A549 (cell line): ENCODE results near the gene CIROP. TPM values are rescaled to one million over a fixed set of nuclear protein-coding genes. Genes with fewer than 3 reads are reported as not detected.

Experiments used
- ATAC-seq, 2 experiments: fragments of 200-7000 bp in 1 of 2; fragments of >200 bp in 1 of 2; cut with Nextera tagmentation in 1 of 2; cut with Tn5 transposase in 1 of 2; 3 replicates each; pipeline versions ENCODE4 v1.8.0 to v1.9.1; 2018 to 2020; ENCODE audit warnings: mild to moderate bottlenecking in 1 of 2, moderate library complexity in 1 of 2
- CTCF ChIA-PET: fragments of 300-600 bp; sonication (Branson Sonifier 250); formaldehyde crosslinking; extraction: SDS; loops from one replicate; lab custom pipeline; 2021; ENCODE audit warnings: antibody characterized with exemption, inconsistent platforms; lab: Yijun Ruan, JAX
- POLR2A ChIA-PET: fragments of 350-600 bp; formaldehyde crosslinking; extraction: SDS; loops from one replicate; lab custom pipeline; 2021; ENCODE audit warnings: antibody characterized with exemption, inconsistent platforms; lab: Yijun Ruan, JAX
- DNase-seq, 2 experiments: peaks; one replicate each; pipeline versions ENCODE4 v3.0.0 to v3.0.0-alpha.2; 2011 to 2016; ENCODE audit warnings: low read depth in 1 of 2, low spot score in 1 of 2
- FAIRE-seq: peaks from 2 replicates; lab custom pipeline; 2011; peaks lifted over from hg19 to GRCh38; lab: Jason Lieb, UNC
- H3K27ac ChIP-seq, 2 experiments: fragments of >200 bp; sonication (Bioruptor Twin); formaldehyde crosslinking; 3 replicates each; pipeline ENCODE4 v1.5.1; 2016 to 2017
- H3K4me1 ChIP-seq: fragments of >200 bp; sonication (Bioruptor Twin); formaldehyde crosslinking; 3 replicates; pipeline ENCODE4 v1.6.1; 2016
- H3K4me2 ChIP-seq: fragments of >200 bp; sonication (Bioruptor Twin); formaldehyde crosslinking; 3 replicates; pipeline ENCODE4 v1.6.1; 2016
- H3K4me3 ChIP-seq: fragments of >200 bp; sonication (Bioruptor Twin); formaldehyde crosslinking; 3 replicates; pipeline ENCODE4 v1.5.1; 2016
- H3K9me3 ChIP-seq: fragments of >200 bp; sonication (Bioruptor Twin); formaldehyde crosslinking; 3 replicates; pipeline ENCODE4 v1.6.1; 2016
- ATOH8 ChIP-seq: fragments of 250-450 bp; sonication (Bioruptor Pico); IDR thresholded peaks from 2 replicates; pipeline ENCODE4 v1.5.0; 2020; ENCODE audit warnings: low read depth, mild to moderate bottlenecking, moderate library complexity
- BHLHE40 ChIP-seq: IDR thresholded peaks from 2 replicates; pipeline ENCODE4 v1.6.1; 2012; ENCODE audit warnings: low read depth, low read length, inconsistent platforms
- CBX2 ChIP-seq: fragments of 200-600 bp; sonication (generic); IDR thresholded peaks from 2 replicates; pipeline ENCODE4 v1.6.1; 2016; ENCODE audit warnings: low read depth, mild to moderate bottlenecking, borderline replicate concordance
- CBX8 ChIP-seq: fragments of 200-600 bp; sonication (generic); IDR thresholded peaks from 2 replicates; pipeline ENCODE4 v1.6.1; 2016
- CEBPB ChIP-seq, 2 experiments: fragments of >200 bp in 1 of 2; sonication (Bioruptor Twin) in 1 of 2; formaldehyde crosslinking in 1 of 2; IDR thresholded peaks; 2 replicates each; pipeline ENCODE4 v1.6.1; 2012 to 2016
- CHD4 ChIP-seq: fragments of 200-600 bp; sonication (generic); IDR thresholded peaks from 2 replicates; pipeline ENCODE4 v1.6.1; 2016; ENCODE audit warnings: antibody characterized with exemption, mild to moderate bottlenecking, borderline replicate concordance
- EP300 ChIP-seq, 2 experiments: fragments of >200 bp; sonication (Bioruptor Twin); formaldehyde crosslinking; IDR thresholded peaks; 2 replicates in 1 of 2; 3 replicates in 1 of 2; pipeline ENCODE4 v1.6.1; 2016 to 2017
- FOSB ChIP-seq: fragments of 250-450 bp; sonication (Bioruptor Pico); IDR thresholded peaks from 2 replicates; pipeline ENCODE4 v1.5.0; 2020; ENCODE audit warnings: mild to moderate bottlenecking, moderate library complexity
- FOSL2 ChIP-seq, 2 experiments: fragments of 450-650 bp in 1 of 2; fragments of >200 bp in 1 of 2; sonication (Bioruptor Twin) in 1 of 2; formaldehyde crosslinking; IDR thresholded peaks; 2 replicates each; pipeline versions ENCODE4 v1.5.0 to v1.6.1; 2016 to 2020; ENCODE audit warnings: mild to moderate bottlenecking in 1 of 2, moderate library complexity in 1 of 2
- GATA3 ChIP-seq: IDR thresholded peaks from 2 replicates; pipeline ENCODE4 v1.6.1; 2012; ENCODE audit warnings: borderline replicate concordance
- HOXB13 ChIP-seq: fragments of 250-450 bp; sonication (Bioruptor Pico); IDR thresholded peaks from 2 replicates; pipeline ENCODE4 v1.5.0; 2020; ENCODE audit warnings: low read depth, mild to moderate bottlenecking, moderate library complexity
- HOXB5 ChIP-seq: fragments of 250-450 bp; sonication (Bioruptor Pico); IDR thresholded peaks from 2 replicates; pipeline ENCODE4 v1.5.0; 2020; ENCODE audit warnings: mild to moderate bottlenecking, moderate library complexity
- KDM5A ChIP-seq: fragments of 200-600 bp; sonication (generic); IDR thresholded peaks from 2 replicates; pipeline ENCODE4 v1.6.1; 2016; ENCODE audit warnings: antibody characterized with exemption, mild to moderate bottlenecking
- MAFK ChIP-seq: fragments of 450-650 bp; IDR thresholded peaks from 2 replicates; pipeline ENCODE4 v1.6.1; 2014; ENCODE audit not compliant: partially characterized antibody
- MAX ChIP-seq: IDR thresholded peaks from 2 replicates; pipeline ENCODE4 v1.6.1; 2012
- MAZ ChIP-seq: fragments of 150-350 bp; IDR thresholded peaks from 2 replicates; pipeline ENCODE4 v1.6.1; 2014; ENCODE audit warnings: antibody characterized with exemption, low read depth, low read length, borderline replicate concordance
- NFE2L2 ChIP-seq: fragments of 150-350 bp; conservative IDR thresholded peaks from 2 replicates; pipeline ENCODE4 v1.6.1; 2014; ENCODE audit warnings: low read length
- RAD21 ChIP-seq, 2 experiments: fragments of >200 bp in 1 of 2; sonication (Bioruptor Twin) in 1 of 2; formaldehyde crosslinking in 1 of 2; IDR thresholded peaks in 1 of 2; conservative IDR thresholded peaks in 1 of 2; 2 replicates in 1 of 2; 3 replicates in 1 of 2; pipeline ENCODE4 v1.6.1; 2012 to 2018; ENCODE audit warnings: inconsistent platforms in 1 of 2
- RNF2 ChIP-seq: fragments of 200-600 bp; sonication (generic); IDR thresholded peaks from 2 replicates; pipeline ENCODE4 v1.6.1; 2016; ENCODE audit warnings: low read depth, mild to moderate bottlenecking, antibody characterized with exemption, moderate library complexity, borderline replicate concordance
- SMC3 ChIP-seq: fragments of >200 bp; sonication (Bioruptor Twin); formaldehyde crosslinking; IDR thresholded peaks from 3 replicates; pipeline ENCODE4 v1.6.1; 2018; ENCODE audit warnings: inconsistent platforms
- SREBF2 ChIP-seq: fragments of 450-650 bp; IDR thresholded peaks from 2 replicates; pipeline ENCODE4 v1.6.1; 2014; ENCODE audit warnings: mild to moderate bottlenecking, moderate library complexity
- USF2 ChIP-seq: fragments of 450-650 bp; IDR thresholded peaks from 2 replicates; pipeline ENCODE4 v1.6.1; 2014; ENCODE audit warnings: antibody characterized with exemption
- WGBS: methylation state at CpG from one replicate; pipeline ENCODE4 v1.1.6; 2017; ENCODE audit errors: missing lambda C conversion rate; 5-methylcytosine and 5-hydroxymethylcytosine counted together
- polyA plus RNA-seq, 4 experiments: library from polyadenylated mRNA; depleted of rRNA in 3 of 4; stranded (reverse); fragments of >200 nt; fragmentation: RNase III in 1 of 4; extraction: RNeasy Plus Mini Kit Qiagen cat#74134 plus additional on column Dnase treatment in 1 of 4; gene quantifications; 2 replicates in 3 of 4; 3 replicates in 1 of 4; pipeline ENCODE4 v1.2.3, GENCODE V29; 2011 to 2017

The CIROP gene
- polyA plus RNA-seq, 2 of the 4 experiments (the other 2 are of a cell fraction) = not detected

GRCh38 chr14:23146351-23146910, 41.6 kb upstream of the CIROP start:
- FAIRE-seq (no peak), DNase-seq (no peak), ATAC-seq (no peak; a peak in 1 of 6 replicates)
- H3K9me3 ChIP-seq = no peaks in the 10 kb centered on the region
- H3K4me3 ChIP-seq = no peak overlapping the region
- peak overlapping the region; percentile 22 to 50; a peak in 4 of 6 replicates for H3K27ac ChIP-seq
- H3K4me1 ChIP-seq = peaks cover 36% of the 10 kb centered on the region
- ChIA-PET POLR2A (no interaction called here), CTCF (interaction anchor here (11.0 to 12.5 kb wide), 2 partner anchors 26 to 41 kb away, joined by 75 to 80 read pairs; partner anchors contain the start of genes CEBPE and SLC7A8)
- H3K4me2 ChIP-seq = peak overlapping the region; percentile 35
- 53% methylated on average over 2 of the region's 2 CpGs for WGBS
- TF ChIP-seq MAFK (no peak), CBX2 (no peak), GATA3 (no peak), KDM5A (no peak), RNF2 (no peak), ATOH8 (CRISPR knock-in tag) (no peak), MAZ (no peak)

GRCh38 chr14:23145794-23146350, 41.1 kb upstream of the CIROP start:
- Histone ChIP-seq H3K4me2 (peak overlapping the region; percentile 35), H3K4me1 (peaks cover 36% of the 10 kb centered on the region), H3K9me3 (no peaks in the 10 kb centered on the region), H3K4me3 (no peak overlapping the region), H3K27ac (peak overlapping the region; percentile 22 to 50; a peak in 3 of 6 replicates)
- ATAC-seq (peak in 1 of 2 experiments; percentile 41; a peak in 2 of 6 replicates), FAIRE-seq (no peak), DNase-seq (peak in 1 of 2 experiments; percentile 13)
- TF ChIP-seq MAZ (no peak), CEBPB (IDR thresholded peaks at IDR 0.05) (0 out of 4 replicates have a peak, but pooled peaks of 1 of the 2 experiments have one; percentile 29), EP300 (IDR thresholded peaks at IDR 0.05) (no peak), NFE2L2 (no peak), HOXB13 (no peak), MAX (no peak)
- 40% methylated on average over 4 of the region's 4 CpGs for WGBS
- ChIA-PET CTCF (interaction anchor here (11.0 to 12.5 kb wide), 2 partner anchors 25 to 41 kb away, joined by 75 to 80 read pairs; partner anchors contain the start of genes CEBPE and SLC7A8), POLR2A (interaction anchor here (0.5 kb wide), 1 partner anchor 140 kb away, joined by 4 read pairs; no protein-coding TSS in a partner anchor)

GRCh38 chr14:23143911-23144310, 39.1 kb upstream of the CIROP start:
- WGBS = 26% methylated on average over 1 of the region's 1 CpG
- no peak overlapping the region for H3K4me2 ChIP-seq
- ChIA-PET CTCF (interaction anchor here (0.7 to 12.5 kb wide), 4 partner anchors 15 to 1738 kb away, joined by 3 to 80 read pairs (median 18); partner anchors contain the start of gene CEBPE), POLR2A (no interaction called here)
- TF ChIP-seq USF2 (no peak), CEBPB (IDR thresholded peaks at IDR 0.05) (no peak), BHLHE40 (no peak), CBX8 (no peak), FOSB (no peak), CHD4 (no peak), SMC3 (no peak), RAD21 (conservative IDR thresholded peaks at IDR 0.05 in 1 of 2, IDR thresholded peaks at IDR 0.05 in 1 of 2) (no peak), FOSL2 (IDR thresholded peaks at IDR 0.05) (no peak), FOSL2 (CRISPR knock-in tag; IDR thresholded peaks at IDR 0.05) (no peak), SREBF2 (no peak), MAFK (no peak), HOXB5 (no peak)
- no peak overlapping the region for H3K4me3 ChIP-seq
- H3K27ac ChIP-seq = no peak overlapping the region; a peak in 1 of 6 replicates
- DNase-seq (no peak), FAIRE-seq (no peak), ATAC-seq (no peak)
- peaks cover 36% of the 10 kb centered on the region for H3K4me1 ChIP-seq
- H3K9me3 ChIP-seq = no peaks in the 10 kb centered on the region
